GM12865 (cell line): ENCODE results near the gene ANAPC7.

ENCODE experiments used
- DNase-seq: peaks from one replicate; pipeline ENCODE4 v3.0.0; 2010; ENCODE audit warnings: low read depth
- H3K4me3 ChIP-seq: 2 replicates; pipeline ENCODE4 v1.5.1; 2011; ENCODE audit warnings: mild to moderate bottlenecking, low read depth, low read length, control low read depth
- CTCF ChIP-seq: IDR thresholded peaks from 2 replicates; pipeline ENCODE4 v1.5.1; 2011; ENCODE audit warnings: low read length, control low read depth, low read depth, inconsistent platforms; ENCODE audit not compliant: insufficient read depth; ENCODE audit errors: missing control alignments

ANAPC7 gene

DNA sequence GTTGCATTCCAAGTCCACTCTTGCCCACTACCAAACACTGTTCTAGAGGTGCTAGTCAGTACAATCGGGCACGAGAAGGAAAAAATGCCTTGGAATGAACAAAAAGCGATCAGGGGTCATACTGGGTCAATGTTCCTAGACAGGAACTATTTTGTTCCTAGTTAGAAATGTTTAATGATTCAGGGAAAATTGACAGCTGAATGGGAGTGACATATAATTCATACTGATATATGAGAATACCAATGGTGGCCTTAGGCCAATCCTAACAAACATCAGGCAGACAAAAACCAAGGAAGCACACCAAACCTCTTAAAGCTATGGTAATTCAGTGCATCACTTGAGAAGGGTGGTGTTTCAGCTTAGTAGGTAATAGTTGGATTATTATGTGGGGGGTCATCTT lies 51.1 kb downstream of the ANAPC7 start:
- no peak for DNase-seq
- no peak overlapping the region for H3K4me3 ChIP-seq
- no peak for TF ChIP-seq CTCF

DNA sequence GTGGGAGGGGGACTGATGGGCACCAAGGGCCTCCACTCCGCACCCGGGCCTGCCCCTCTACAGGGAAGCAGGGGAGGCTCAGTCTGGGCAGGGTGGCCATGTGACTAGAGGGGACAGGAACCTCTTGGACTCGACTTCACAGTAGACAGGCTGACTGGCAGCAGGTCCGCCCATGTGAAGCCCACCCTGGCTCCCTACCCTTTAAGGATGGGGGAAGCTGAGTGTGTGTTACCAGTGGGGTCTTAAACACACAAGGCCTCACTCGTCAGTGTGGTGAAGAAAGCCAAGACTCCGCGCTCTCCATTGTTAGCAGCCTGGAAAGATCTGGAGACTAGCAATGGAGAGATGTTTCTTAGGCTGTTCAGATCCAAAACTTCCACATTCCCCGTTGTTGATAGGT lies 52.4 kb downstream of the ANAPC7 start:
- no peak overlapping the region for H3K4me3 ChIP-seq
- no peak for TF ChIP-seq CTCF

GRCh38 chr12:110349514-110350151 lies 53.9 kb downstream of the ANAPC7 start:
- no peak for DNase-seq
- no peak for TF ChIP-seq CTCF

More for the DNA sequence above, 52.4 kb downstream of the ANAPC7 start:
- no peak for DNase-seq

GRCh38 chr12:110349096-110349495 lies 54.4 kb downstream of the ANAPC7 start:
- DNase-seq: no peak
- H3K4me3 ChIP-seq: no peak overlapping the region
- no peak for TF ChIP-seq CTCF

More at GRCh38 chr12:110349514-110350151, 53.9 kb downstream of the ANAPC7 start:
- no peak overlapping the region for H3K4me3 ChIP-seq

GRCh38 chr12:110348431-110349059 lies 55.0 kb downstream of the ANAPC7 start:
- DNase-seq: no peak
- no peak overlapping the region for H3K4me3 ChIP-seq
- no peak for TF ChIP-seq CTCF

GRCh38 chr12:110347767-110348166 lies 55.7 kb downstream of the ANAPC7 start:
- H3K4me3 ChIP-seq: no peak overlapping the region
- DNase-seq: no peak
- no peak for TF ChIP-seq CTCF

- no peak overlapping the region for H3K4me3 ChIP-seq
- TF ChIP-seq CTCF: no peak
- DNase-seq: no peak
These were observed 57.5 kb downstream of the ANAPC7 start for GRCh38 chr12:110345963-110346362.
